IPS-18c (cell line): Measurements from ENCODE around the gene HMCN2.

Experiments
- H3K4me3 ChIP-seq: 2 replicates; pipeline ENCODE4 v1.7.0; 2013; ENCODE audit warnings: low read depth, mild to moderate bottlenecking, low read length, moderate library complexity; ENCODE audit not compliant: insufficient read depth
- H3K9me3 ChIP-seq: one replicate; pipeline ENCODE4 v1.6.1; 2013; ENCODE audit warnings: mild to moderate bottlenecking, low read length, moderate library complexity; ENCODE audit not compliant: control insufficient read depth, insufficient read depth

HMCN2 gene

GRCh38 chr9:130341128-130341527 lies 75.6 kb downstream of the HMCN2 start:
- no peak overlapping the region for H3K4me3 ChIP-seq

DNA sequence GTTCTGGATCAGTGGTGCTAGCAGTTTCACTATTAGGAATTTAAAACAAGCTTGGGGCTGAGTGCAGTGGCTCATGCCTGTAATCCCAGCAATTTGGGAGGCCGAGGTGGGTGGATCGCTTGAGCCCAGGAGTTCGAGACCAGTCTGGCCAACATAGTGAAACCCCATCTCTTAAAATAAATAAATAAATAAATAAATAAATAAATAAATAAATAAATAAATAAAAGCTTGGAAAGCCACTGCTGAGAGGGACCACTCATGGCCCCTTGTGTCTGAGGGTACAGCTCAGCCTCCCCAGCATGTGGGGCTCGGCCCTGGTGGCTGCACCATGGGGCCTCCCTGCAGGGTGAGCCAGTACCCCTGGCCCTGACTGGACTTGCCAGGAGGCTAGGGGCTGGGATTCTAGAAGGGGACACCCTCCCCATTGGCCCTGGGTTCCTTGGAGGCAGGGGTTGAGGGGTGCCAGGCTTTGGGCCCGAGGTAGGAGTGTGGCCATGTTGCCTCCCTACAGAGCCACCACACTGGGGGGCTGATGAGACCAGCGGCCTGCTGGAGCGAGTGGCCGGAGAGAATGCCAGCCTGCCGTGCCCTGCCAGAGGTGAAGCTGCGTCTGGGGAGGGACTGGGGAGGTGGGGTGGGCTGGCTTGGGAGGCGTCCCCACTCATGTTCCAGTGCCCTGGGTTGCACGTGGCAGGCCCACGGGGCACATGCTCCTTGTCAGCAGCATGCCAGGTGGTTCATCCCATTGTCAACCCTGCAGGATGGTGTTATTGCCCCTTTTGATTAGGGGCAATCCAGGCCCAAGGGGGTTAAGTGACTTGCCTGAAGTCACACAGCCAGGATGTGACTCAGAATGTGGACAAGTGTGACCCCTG lies 76.5 kb downstream of the HMCN2 start:
- no peak overlapping the region for H3K4me3 ChIP-seq
- no peaks in the 10 kb centered on the region for H3K9me3 ChIP-seq

More at GRCh38 chr9:130341128-130341527, 75.6 kb downstream of the HMCN2 start:
- H3K9me3 ChIP-seq, result no peaks in the 10 kb centered on the region

GRCh38 chr9:130342714-130343085 lies 77.1 kb downstream of the HMCN2 start:
- H3K4me3 ChIP-seq, result no peak overlapping the region
- H3K9me3 ChIP-seq, result no peaks in the 10 kb centered on the region

DNA sequence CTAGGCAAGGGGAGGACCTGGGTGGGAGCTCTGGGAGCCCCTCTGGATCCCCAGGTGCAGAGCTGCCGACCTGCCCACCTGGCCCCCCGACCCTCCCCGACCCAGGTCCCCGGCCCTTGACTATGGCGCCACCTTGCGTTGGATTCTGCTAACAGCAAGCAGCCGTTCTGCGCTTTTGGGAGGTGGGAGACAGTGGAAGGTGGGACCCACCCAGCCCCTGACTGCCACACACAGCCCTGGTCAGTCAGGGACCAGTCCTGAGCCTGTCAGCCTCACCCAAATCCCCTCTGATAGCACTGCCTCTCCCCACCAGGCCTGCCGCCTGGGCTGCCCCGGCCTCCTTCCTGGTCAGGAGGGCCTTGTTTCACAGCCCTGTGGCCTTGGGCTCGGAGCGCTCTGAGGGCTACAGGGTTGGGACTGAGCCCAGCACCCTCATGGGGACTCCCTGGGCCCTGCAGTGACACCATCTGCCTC lies 77.9 kb downstream of the HMCN2 start:
- H3K9me3 ChIP-seq, result no peaks in the 10 kb centered on the region
- H3K4me3 ChIP-seq, result no peak overlapping the region

GRCh38 chr9:130344366-130344765 lies 78.8 kb downstream of the HMCN2 start:
- Histone ChIP-seq H3K4me3 (no peak overlapping the region), H3K9me3 (no peaks in the 10 kb centered on the region)

- H3K9me3 ChIP-seq, result no peaks in the 10 kb centered on the region
- H3K4me3 ChIP-seq, result no peak overlapping the region
These were observed 79.7 kb downstream of the HMCN2 start for GRCh38 chr9:130345009-130345896.

- H3K4me3 ChIP-seq, result no peak overlapping the region
- no peaks in the 10 kb centered on the region for H3K9me3 ChIP-seq
These were observed 80.4 kb downstream of the HMCN2 start for GRCh38 chr9:130345897-130346385.

- H3K9me3 ChIP-seq, result no peaks in the 10 kb centered on the region
- no peak overlapping the region for H3K4me3 ChIP-seq
These were observed 80.9 kb downstream of the HMCN2 start for GRCh38 chr9:130346431-130346830.

DNA sequence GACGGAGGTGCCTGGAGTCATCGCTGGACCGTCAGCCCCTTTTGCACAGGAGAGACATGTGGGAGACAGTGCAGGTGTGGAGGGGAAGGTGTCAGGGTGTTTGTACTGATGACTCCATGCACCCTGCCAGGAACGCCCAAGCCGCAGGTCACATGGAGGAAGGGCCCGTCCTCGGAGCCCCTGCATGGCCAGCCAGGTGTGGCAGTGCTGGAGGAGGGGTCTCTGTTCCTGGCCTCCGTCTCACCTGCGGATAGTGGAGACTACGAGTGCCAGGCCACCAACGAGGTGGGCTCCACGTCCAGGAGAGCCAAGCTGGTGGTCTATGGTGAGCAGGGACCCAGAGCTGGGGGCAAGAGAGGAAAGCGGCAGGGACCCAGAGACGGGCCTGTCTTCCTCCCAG lies 81.5 kb downstream of the HMCN2 start:
- H3K9me3 ChIP-seq, result no peaks in the 10 kb centered on the region
- H3K4me3 ChIP-seq, result no peak overlapping the region

- no peaks in the 10 kb centered on the region for H3K9me3 ChIP-seq
These were observed 82.4 kb downstream of the HMCN2 start for GRCh38 chr9:130347931-130348330.

GRCh38 chr9:130348341-130348740 lies 82.8 kb downstream of the HMCN2 start:
- H3K9me3 ChIP-seq, result no peaks in the 10 kb centered on the region
- H3K4me3 ChIP-seq, result no peak overlapping the region

More at GRCh38 chr9:130347931-130348330, 82.4 kb downstream of the HMCN2 start:
- no peak overlapping the region for H3K4me3 ChIP-seq

DNA sequence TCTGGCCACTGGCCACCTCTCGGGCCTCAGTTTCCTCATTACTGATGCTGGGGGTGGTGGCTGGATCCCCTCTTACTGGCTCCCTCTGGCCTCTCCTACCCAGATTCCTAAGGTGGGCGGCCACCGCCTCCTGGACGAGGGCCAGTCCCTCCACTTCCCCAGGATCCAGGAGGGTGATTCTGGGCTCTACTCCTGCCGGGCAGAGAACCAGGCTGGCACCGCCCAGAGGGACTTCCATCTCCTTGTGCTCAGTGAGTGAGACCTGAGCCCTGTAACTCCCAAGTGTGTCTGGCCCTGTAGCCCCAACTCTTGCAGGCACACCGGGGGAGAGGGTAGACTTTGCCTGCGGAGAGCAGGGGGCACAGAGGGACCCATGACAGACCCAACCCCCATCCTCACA lies 83.3 kb downstream of the HMCN2 start:
- H3K9me3 ChIP-seq, result no peaks in the 10 kb centered on the region
- H3K4me3 ChIP-seq, result no peak overlapping the region

- Histone ChIP-seq H3K4me3 (no peak overlapping the region), H3K9me3 (no peaks in the 10 kb centered on the region)
These were observed 83.8 kb downstream of the HMCN2 start for GRCh38 chr9:130349398-130349797.

- Histone ChIP-seq H3K9me3 (no peaks in the 10 kb centered on the region), H3K4me3 (no peak overlapping the region)
These were observed 85.8 kb downstream of the HMCN2 start for GRCh38 chr9:130351343-130351742.

DNA sequence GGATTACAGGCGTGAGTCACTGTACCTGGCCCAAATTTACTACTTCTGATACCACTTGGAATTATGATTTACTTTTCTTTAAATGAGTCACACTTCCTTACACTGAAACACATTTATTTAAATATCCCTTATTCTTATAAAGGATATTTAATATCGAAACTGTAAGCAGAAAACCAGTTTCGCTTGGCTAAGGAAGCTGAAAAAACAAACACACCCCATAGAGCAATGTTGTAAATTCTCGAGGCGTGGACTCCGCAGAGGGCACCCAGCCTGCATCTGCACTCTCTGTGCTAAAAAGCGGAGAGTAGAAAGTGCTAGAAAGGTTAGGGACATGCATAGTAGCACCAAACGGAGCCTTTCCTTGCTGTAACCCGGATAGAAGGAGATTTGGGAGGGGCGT lies 86.5 kb downstream of the HMCN2 start:
- no peak overlapping the region for H3K4me3 ChIP-seq
- no peaks in the 10 kb centered on the region for H3K9me3 ChIP-seq

- H3K4me3 ChIP-seq, result no peak overlapping the region
- H3K9me3 ChIP-seq, result no peaks in the 10 kb centered on the region
These were observed 87.2 kb downstream of the HMCN2 start for GRCh38 chr9:130352586-130353285.

GRCh38 chr9:130354378-130354777 lies 88.8 kb downstream of the HMCN2 start:
- no peak overlapping the region for H3K4me3 ChIP-seq

More at GRCh38 chr9:130354378-130354777, 88.8 kb downstream of the HMCN2 start:
- no peaks in the 10 kb centered on the region for H3K9me3 ChIP-seq
